ENCODE results near the gene RFC2.
A peak's percentile ranks its signal among the peaks of the same experiment; 100 is the strongest.
"Not testable (repeated sequence)": the region's sequence is repeated elsewhere in the genome, so short reads cannot be mapped to it uniquely, and the experiment has no call there.

RFC2 gene

DNA sequence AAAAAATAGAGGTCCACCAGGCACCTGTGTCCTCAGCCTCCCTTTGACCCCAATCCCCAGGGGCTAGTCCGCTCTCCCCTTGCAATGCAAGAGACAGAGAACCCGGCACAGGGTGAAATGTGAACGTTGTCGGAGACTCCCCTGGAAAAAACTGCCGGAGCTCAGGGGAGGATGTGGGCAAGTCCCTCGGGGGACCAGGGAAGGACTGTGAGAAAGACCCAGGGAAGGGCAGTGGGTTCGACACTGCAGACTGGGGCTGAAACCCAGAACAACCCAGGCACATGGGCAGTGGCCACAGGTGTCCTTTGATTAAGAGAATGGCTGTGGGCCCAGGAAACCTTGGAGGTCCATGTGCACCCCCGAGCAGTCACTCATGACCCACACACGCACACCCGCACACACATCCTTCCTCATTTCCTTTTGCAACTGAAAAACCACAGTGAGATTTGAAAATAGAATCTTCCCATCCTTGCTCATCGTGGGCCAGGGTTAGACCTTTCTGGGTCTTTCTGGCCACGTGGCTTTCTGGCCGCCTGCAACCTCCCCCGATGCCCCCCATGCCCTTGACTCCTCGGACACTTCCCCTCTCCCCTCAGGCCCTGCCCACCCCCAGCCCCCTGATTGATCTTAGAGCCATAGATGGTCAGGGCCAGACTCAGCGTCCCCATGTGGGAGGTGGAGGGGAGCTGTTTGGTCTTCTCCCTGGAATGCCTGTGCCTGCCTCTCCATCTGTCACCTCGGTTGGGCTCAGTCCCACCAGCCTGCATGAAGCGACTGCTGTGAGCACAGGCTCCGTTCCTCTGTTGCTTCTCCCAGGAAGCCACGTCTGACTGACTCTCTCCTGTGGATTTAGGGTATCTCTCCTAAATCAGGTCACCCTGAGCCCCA lies 36.5 kb downstream of the RFC2 start:
- no peak for DNase-seq (ENCODE audit: low read depth in 2 of 2)

DNA sequence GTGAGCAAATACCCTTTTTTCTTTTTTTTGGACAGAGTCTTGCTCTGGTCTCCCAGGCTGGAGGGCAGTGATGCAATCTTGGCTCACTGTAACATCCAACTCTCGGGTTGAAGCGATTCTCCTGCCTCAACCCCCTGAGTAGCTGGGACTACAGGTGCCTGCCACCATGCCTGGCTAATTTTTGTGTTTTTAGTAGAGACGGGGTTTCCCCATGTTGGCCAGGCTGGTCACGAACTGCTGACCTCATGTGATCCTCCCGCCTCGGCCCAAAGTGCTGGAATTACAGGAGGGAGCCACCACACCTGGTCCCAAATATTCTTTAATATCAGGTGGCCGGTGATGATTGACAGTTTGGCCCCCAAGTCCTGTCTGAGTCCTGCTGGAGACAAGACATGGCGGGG lies 37.8 kb downstream of the RFC2 start:
- DNase-seq (ENCODE audit: low read depth in 2 of 2): no peak

DNA sequence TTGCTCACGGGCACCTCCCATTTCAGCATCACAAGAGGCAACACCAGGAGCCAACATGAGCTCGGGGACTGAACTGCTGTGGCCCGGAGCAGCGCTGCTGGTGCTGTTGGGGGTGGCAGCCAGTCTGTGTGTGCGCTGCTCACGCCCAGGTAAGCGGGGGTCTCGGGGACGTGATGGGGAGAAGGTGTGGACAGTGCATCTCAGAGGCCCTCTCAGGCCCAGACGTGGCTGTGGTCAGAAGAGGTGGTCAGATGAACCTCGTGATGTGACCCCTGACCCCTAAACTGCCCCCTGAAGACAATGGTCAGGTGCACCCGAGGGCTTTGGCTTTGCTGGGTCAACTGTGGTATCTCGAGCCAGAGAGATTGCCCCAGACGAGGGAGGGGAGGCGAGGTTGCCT lies 38.3 kb downstream of the RFC2 start:
- DNase-seq (ENCODE audit: low read depth in 2 of 2): no peak

DNA sequence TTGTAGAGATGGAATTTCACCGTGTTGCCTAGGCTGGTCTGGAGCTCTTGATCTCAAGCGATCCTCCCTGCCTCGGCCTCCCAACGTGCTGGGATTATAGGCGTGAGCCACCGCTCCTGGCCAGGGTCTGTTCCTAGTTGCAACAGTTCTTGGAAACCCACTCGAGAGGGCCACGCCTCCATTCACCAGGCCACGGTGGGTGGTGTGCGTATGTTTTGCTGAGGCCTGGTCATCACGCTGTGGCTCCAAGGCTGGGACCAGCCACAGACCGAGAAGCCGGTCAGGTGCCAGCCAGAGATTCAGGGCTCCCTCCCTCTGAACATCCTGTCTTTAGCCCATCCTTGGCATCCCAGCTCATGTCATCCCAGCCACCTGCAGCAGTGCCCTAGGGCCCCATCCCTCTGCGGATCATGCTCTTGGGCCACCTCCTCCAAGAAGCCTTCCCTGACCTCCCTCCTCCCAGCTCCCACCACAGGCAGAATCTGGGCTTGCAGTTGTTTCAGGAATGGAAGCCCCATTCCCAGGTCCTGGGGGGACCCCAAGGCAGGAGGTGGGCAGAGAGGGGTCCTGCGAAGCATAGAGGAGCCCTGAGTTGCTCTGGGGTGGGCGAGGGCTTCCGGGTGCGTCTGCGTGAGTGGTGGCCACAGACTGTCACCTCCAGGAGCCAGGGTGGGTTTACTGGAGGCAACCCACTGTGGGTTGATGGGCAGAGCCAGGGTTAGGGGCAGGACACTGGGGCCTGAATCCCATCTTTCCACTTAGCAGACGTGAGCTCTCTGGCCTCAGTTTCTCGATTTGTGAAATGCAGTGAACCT lies 39.2 kb downstream of the RFC2 start:
- no peak for DNase-seq (ENCODE audit: low read depth in 2 of 2)

DNA sequence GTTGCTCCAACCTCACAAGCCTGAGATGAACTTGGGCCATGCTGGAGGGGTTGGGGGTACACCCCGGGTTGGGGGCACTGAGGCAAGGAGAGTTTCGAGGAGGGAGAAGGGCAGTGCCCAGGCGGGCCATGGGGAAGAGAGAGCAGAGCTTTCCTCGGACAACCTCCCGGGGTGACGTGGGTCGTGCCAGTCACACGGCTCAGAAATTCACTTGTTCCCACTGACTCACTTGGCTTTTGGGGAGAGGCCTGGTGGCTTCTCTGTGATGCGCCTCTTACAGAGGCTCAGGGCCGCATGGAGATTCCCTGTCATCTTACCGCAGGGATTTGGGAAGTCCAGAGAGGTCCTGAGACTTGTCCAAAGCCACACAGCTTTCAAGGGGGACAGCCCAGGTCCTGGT lies 41.5 kb downstream of the RFC2 start:
- DNase-seq (ENCODE audit: low read depth in 2 of 2): no peak

DNA sequence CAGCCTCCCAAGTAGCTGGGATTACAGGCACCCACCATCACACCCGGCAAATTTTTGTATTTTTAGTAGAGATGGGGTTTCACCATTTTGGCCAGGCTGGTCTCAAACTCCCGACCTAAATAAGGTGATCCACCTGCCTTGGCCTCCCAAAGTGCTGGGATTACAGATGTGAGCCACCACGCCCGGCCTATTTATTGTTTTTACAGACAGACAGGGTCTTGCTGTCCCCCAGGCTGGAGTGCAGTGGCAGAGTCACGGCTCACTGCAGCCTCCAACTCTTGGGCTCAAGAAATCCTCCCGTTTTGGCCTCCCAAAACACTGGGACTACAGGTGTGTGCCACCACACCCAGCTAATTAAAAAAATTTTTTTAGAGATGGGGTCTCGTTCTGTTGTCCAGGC lies 46.0 kb downstream of the RFC2 start:
- DNase-seq (ENCODE audit: low read depth in 2 of 2): not testable (repeated sequence)

DNA sequence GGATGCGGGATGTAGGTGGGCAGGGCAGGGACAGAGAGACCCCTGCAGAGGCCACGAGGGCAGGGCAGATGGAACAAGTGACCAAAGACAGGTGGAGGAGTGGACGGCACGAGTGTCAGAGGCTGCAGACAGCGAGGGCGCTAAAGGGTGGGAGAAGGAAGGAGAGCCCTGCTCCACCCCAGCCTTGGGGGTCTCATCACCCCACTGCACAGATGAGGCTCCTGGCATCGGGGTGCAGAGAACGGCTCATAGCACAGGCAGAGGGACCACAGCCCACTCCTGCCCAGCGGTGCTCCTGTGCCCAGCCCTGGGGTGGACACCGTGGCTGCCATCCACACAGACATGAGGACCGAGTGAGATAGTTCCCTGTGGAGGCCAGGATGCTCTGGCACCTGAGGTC lies 46.6 kb downstream of the RFC2 start:
- DNase-seq (ENCODE audit: low read depth in 2 of 2): no peak

DNA sequence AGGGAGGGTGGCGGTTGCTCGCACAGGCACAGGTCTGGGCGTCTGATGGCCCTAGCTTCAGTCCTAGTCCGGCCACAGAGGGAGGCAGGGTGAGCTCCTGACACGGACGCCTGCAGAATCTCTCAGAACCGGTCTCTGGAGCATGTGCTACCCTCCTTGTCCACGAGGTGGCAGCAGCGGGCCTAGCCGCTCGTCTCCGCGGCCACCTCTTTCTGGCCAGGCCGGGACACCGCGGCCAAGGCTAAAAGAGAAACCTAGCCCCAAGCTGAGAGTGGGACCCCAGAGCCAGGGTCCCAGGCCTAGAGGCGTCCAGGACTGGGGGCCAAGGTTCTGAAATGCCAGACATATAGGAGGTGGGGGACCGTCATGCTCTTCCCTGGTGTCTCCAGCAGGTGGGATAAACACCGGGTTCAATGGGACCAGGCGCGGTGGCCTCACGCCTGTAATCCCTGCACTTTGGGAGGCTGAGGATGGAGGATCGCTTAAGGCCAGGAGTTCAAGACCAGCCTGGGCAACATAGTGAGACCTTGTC lies 47.5 kb downstream of the RFC2 start:
- peak; percentile 53 to 76 for DNase-seq (ENCODE audit: low read depth in 2 of 2)

DNA sequence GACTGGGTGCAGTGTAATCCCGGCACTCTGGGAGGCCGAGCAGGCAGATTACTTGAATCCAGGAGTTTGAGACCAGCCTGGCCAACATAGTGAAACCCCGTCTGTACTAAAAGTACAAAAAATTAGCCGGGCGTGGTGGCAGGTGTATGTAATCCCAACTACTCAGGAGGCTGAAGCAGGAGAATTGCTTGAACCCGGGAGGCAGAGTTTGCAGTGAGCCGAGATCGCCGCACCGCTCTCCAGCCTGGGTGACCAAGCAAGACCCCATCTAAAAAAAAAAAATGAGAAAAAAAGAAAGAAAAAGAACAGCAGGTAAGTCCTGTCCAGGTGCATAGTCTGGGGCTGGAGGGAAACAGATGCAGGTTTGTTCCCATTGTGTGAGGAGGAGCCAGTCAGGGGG lies 48.1 kb downstream of the RFC2 start:
- DNase-seq (ENCODE audit: low read depth in 2 of 2): not testable (repeated sequence)

DNA sequence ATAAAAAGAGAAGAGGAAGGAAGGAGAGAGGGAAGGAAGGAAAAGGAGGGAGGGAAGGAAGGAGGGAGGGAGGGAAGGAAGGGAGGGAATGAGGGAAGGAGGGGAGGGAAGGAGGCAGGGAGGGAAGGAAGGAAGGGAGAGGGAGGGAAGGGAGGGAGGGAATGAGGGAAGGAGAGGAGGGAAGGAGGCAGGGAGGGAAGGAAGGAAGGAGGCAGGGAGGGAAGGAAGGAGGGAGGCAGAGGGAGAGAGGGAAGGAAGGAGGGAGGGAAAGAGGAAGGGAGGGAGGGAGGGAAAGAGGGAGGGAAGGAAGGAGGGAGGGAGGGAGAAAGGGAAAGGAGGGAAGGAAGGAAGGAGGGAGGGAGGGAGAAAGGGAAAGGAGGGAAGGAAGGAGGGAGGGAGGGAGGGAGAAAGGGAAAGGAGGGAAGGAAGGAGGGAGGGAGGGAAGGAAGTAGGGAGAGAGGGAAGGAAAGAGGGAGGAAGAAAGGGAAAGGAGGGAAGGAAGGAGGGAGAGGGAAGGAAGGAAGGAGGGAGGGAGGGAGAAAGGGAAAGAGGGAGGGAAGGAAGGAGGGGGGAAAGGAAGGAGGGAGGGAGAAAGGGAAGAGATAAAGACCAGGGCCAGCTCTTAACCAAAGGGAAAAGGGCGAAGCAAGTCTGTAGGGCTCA lies 50.1 kb downstream of the RFC2 start:
- no peak for DNase-seq (ENCODE audit: low read depth in 2 of 2)

DNA sequence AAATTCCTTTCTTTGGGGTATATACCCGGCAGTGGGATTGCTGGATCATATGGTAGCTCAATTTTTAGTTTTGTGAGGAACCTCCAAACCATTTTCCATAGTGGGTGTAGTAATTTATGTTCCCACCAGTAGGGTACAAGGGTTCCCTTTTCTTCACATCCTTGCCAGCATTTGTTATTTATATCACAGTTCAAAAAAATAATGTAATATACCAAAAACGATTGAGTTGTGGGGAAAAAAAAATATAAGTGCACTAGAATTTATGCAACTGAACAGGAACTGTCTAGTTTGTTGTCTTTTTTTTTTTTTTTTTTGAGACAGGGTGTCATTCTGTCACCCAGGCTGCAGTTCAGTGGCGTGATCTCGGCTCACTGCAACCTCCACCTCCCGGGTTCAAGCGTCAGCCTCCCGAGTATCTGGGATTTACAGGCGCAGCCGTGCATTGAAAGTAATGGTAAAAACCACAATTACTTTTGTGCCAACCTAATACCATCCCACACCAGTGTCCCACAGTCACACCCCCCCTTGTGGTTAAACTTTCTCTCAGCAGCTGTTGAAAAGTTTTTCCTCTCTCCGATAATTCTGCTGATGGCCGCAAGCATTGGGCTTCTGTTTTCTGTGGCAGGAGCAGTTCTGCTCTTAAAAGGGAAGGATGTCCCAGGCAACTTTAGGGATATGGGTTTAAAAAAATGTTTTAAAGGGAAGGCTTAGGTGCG lies 51.2 kb downstream of the RFC2 start:
- no peak for DNase-seq (ENCODE audit: low read depth in 2 of 2)

DNA sequence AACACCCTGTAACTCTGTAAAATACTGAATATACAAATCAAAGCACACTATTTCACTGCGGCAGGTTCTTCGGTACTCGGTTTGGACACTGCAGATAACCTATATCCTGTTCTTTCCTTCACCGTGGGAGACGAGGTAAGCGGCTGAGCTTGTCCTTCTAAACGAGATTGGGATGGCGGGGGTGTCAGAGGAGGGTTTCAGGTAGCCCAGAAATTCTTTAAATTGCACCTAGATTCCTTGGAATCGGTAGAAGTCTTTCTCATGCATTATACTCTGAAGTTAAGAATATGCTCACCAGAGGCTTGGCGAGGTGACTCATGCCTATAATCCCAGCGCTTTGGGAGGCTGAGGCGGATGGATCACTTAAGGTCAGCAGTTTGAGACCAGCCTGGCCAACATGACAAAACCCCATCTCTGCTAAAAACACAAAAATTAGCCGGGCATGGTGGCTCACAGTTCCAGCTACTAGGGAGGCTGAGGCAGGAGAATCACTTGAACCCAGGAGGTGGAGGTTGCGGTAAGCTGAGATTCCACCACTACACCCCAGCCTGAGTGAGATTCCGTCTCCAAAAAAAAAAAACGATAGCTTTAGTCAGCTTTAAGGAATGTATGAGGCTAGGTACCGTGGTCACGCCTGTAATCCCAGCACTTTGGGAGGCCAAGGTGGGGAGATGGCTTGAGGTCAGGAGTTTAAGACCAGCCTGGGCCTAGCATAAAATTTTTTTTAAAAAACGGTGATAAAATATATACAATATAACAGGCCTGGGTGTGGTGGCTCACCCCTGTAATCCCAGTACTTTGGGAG lies 54.4 kb downstream of the RFC2 start:
- DNase-seq (ENCODE audit: low read depth in 2 of 2): no peak

DNA sequence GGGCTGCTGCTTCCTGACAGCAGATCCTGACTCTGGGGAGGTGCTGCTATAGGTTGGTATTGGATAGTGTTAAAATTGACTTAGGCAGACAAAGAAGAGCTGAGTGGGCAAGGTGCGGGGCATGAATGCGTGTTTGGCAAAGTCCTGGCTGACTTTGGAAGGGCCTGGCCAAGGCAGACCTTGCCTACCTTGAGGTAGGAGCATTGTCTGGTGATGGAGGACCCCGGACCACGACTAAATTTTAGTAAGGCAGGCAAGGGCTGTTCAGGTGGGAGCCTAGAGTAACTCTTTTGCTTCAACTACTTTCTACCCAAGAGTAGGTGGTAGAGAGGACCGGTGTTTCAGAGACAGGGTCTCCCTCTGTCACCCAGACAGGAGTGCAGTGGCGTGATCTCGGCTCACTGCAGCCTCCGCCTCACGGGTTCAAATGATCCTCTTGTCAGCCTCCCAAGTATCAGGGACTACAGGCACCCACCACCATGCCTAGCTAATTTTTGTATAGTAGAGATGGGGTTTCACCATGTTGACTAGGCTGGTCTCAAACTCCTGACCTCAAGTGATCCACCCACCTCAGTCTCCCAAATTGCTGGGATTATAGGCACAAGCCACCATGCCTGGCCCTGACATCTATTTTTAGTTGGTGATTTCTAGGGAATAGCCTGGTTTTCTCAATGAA lies 56.6 kb downstream of the RFC2 start:
- DNase-seq (ENCODE audit: low read depth in 2 of 2): no peak

DNA sequence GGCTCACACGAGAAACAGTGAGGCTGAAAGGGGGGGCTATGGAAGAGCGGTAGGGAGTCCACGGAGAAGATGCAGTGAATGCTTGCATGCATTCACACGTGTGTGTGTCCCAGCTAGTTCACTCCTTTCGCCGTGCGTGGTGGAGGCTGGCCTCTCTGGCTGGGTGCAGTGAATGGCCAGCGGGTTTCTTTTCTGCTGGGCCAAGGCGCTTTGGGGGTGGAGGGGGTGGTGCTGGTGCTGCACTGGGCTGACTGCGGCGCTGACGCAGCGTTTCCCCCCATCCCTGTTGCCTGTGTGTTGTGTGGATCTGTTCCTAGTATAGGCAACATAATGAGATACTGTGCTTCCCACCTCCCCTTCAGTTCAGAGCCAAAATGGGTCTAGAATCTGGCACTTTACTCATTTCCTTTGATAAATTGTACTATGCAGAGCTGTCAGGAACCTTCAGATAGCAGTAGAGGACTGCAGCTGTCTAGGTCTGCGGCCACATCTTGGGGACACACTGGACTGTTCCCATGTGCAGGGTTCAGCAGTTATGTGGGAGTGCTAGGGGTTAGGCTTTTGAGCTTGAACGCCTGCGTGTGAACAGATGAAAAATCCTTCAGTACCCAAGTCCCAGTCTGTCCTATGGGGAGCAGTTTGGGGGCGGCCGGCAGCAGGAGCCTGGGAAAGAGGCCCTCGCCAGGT lies 58.1 kb downstream of the RFC2 start:
- DNase-seq (ENCODE audit: low read depth in 2 of 2): not testable (repeated sequence)

DNA sequence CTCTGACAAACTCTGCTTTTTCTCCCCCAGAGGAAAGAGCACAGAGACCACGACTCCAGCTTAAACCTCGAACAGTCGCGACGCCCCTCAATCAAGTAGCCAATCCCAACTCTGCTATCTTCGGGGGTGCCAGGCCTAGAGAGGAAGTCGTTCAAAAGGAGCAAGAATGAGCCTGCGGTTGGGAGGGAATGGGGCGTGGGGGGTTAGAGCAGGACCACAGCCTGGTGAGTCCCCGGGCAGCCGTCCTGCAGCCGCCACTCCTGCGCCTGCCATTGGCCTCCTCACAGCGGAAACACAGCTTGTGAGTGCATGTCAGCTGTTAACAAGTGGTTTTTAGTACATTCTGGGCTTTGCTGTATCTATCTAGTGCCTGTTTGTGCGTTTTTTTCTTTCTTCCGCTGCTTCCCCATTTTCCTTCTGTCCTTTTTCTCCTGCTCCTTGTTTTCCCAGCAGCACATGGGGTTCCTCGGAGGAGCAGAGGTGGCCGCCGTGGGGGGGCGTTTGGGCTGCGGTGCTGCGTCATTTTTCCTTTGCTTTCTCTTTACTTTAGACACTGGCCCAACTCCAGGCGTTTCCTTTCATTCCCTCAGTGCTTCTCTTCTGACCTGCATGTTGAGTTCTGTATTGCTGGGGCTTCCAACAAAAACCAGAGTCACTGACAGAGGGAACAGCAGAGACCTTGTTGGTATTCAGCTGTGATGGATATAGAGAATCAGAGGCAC lies 58.9 kb downstream of the RFC2 start:
- DNase-seq (ENCODE audit: low read depth in 2 of 2): not testable (repeated sequence)

DNA sequence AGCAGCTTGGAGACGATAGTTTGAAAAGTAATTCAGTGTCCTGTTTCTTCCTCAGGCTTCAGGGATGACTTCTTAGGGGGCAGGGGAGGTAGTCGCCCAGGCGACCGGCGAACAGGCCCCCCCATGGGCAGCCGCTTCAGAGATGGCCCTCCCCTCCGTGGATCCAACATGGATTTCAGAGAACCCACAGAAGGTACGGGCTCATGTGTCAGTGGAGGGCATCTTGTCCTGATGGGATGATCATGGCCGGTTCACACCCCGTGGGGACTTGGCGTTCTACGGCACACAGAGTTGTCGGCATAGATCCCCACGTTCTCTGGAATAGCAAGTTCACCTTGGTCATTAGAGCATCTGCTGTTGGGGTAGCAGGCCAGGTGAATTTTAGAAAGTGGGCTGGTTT lies 59.5 kb downstream of the RFC2 start:
- no peak for DNase-seq (ENCODE audit: low read depth in 2 of 2)

DNA sequence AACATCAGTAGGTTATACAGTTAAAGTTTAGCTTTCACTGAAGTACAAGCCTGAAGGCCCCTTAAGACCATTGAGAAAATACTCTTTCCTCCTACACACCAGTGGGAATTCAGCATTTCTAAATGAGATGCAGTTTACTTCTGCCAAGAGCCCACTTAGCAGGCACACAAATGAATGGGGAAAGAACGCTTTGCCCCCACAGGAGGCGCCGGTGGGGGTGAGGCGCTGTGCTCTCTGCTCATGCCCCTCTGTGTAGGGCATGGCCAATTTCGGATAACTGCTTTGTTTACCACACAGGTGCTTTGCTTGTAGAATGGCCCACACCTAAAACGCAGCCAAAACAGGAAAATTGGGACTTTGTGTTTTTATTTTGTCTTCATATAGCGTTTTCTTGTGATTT lies 60.3 kb downstream of the RFC2 start:
- DNase-seq (ENCODE audit: low read depth in 2 of 2): no peak

DNA sequence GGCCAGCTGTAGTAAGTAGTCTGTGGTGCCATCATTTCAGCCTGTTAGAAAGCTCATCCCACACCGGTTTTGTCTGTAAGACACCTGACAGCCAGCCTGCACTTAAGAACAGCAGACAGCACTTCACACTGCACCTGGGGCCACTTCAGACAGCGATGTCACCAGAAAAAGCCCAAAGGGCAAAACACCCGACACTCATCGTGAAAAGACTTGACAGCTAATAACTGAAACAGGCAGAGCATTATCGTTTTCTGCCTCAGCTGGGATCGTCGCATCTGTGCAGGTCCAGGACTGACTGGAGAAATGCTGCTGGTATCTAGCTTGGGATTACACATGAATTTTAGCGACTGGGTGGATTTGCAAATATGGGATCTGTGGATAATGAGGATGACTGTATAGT lies 61.1 kb downstream of the RFC2 start:
- DNase-seq (ENCODE audit: low read depth in 2 of 2): no peak

DNA sequence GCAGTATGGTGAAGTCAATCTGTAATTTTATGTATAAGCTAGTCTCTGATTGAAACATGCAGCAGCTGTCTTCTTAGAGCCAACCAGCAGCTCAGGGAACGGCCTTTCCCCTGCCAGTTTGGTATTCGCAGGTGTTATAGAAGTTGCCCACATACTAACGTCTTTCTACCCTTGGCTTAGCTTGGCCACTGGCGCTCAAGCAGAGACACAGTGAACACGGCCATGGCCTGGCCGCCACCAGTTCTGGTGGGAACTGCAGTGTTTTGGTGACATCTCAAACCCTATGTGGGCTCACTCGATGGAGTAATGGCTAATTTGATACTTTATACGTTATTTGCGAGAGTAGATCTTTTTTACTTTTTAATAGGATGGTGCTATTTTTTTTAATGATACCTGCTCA lies 63.0 kb downstream of the RFC2 start:
- no peak for DNase-seq (ENCODE audit: low read depth in 2 of 2)
